B cell (primary cell): ENCODE results near the gene GIPC3. TPM values are rescaled to one million over a fixed set of nuclear protein-coding genes. Genes with fewer than 3 reads are reported as not detected.
A peak's percentile ranks its signal among the peaks of the same experiment; 100 is the strongest.

ENCODE experiments used
- ATAC-seq: fragments of 200-7000 bp; cut with Tn5 transposase; one replicate; pipeline ENCODE4 v1.10.0; 2021; ENCODE audit warnings: low read depth, mild to moderate bottlenecking, moderate number of reproducible peaks, moderate library complexity
- CTCF ChIA-PET: fragments of 350-600 bp; sonication (Branson Sonifier 250); formaldehyde crosslinking; loops from one replicate; lab custom pipeline; 2021; ENCODE audit warnings: antibody characterized with exemption, inconsistent platforms; lab: Charles Lee
- POLR2A ChIA-PET: fragments of 350-600 bp; sonication (Branson Sonifier 250); formaldehyde crosslinking; loops from one replicate; lab custom pipeline; 2021; ENCODE audit warnings: antibody characterized with exemption; lab: Charles Lee
- DNase-seq: peaks from one replicate; pipeline ENCODE4 v3.0.0; 2013
- H2AFZ ChIP-seq: 2 replicates; pipeline ENCODE4 v1.6.1; 2012; ENCODE audit warnings: mild to moderate bottlenecking, low read depth, low read length; ENCODE audit not compliant: insufficient read depth, poor library complexity, severe bottlenecking
- H3K27ac ChIP-seq, 2 donors: 1 replicate in 1 of 2; 2 replicates in 1 of 2; pipeline ENCODE4 v1.5.1; 2012 to 2013; ENCODE audit warnings: low read length in 2 of 2, mild to moderate bottlenecking in 2 of 2, moderate library complexity in 1 of 2
- H3K27me3 ChIP-seq, 4 experiments: fragments of 200-600 bp in 1 of 4; sonication (generic) in 1 of 4; replicated peaks in 1 of 4; 1 replicate in 2 of 4; 2 replicates in 2 of 4; pipeline versions ENCODE4 v1.6.1 to v1.7.0; 2013 to 2016; ENCODE audit warnings: low read length in 3 of 4, mild to moderate bottlenecking in 2 of 4, mixed read lengths in 1 of 4, moderate library complexity in 1 of 4; ENCODE audit not compliant: insufficient read depth in 4 of 4, control insufficient read depth in 3 of 4; ENCODE audit errors: control extremely low read depth in 1 of 4
- H3K36me3 ChIP-seq, 2 experiments: replicated peaks in 1 of 2; 1 replicate in 1 of 2; 2 replicates in 1 of 2; pipeline versions ENCODE4 v1.6.1 to v1.7.1; 2013; ENCODE audit warnings: low read length in 1 of 2; ENCODE audit not compliant: insufficient read depth in 2 of 2, control insufficient read depth in 1 of 2; ENCODE audit errors: control extremely low read depth in 1 of 2, extremely low read depth in 1 of 2
- H3K4me1 ChIP-seq, 2 donors: fragments of 200-600 bp in 1 of 2; sonication (generic) in 1 of 2; 1 replicate in 1 of 2; 2 replicates in 1 of 2; pipeline versions ENCODE4 v1.5.1 to v1.6.1; 2013 to 2017; ENCODE audit warnings: low read length in 2 of 2; ENCODE audit not compliant: control insufficient read depth in 2 of 2, insufficient read depth in 2 of 2
- H3K4me2 ChIP-seq: replicated peaks from 2 replicates; pipeline ENCODE3; 2012; ENCODE audit warnings: mild to moderate bottlenecking, low read depth, low read length; ENCODE audit not compliant: poor library complexity, severe bottlenecking
- H3K4me3 ChIP-seq, 5 experiments: fragments of 200-600 bp in 1 of 5; sonication (generic) in 1 of 5; 1 replicate in 3 of 5; 2 replicates in 2 of 5; pipeline versions ENCODE4 v1.5.1 to v1.7.0; 2011 to 2016; ENCODE audit warnings: low read length in 4 of 5, mild to moderate bottlenecking in 4 of 5, low read depth in 2 of 5, control low read depth in 1 of 5, moderate library complexity in 1 of 5; ENCODE audit not compliant: insufficient read depth in 1 of 5; ENCODE audit errors: control extremely low read depth in 1 of 5, extremely low read depth in 1 of 5
- H3K79me2 ChIP-seq: fragments of 200-600 bp; sonication (generic); one replicate; pipeline ENCODE4 v1.6.0; 2016; ENCODE audit warnings: low read length; ENCODE audit not compliant: control insufficient read depth, insufficient read depth
- H3K9ac ChIP-seq: fragments of 200-600 bp; sonication (generic); 2 replicates; pipeline ENCODE4 v1.6.1; 2017; ENCODE audit warnings: mild to moderate bottlenecking, low read length, moderate library complexity
- H3K9me3 ChIP-seq, 3 donors: one replicate each; pipeline versions ENCODE4 v1.6.1 to v1.7.1; 2013; ENCODE audit warnings: low read length in 2 of 3; ENCODE audit not compliant: control insufficient read depth in 2 of 3, insufficient read depth in 1 of 3; ENCODE audit errors: control extremely low read depth in 1 of 3
- H4K20me1 ChIP-seq: 2 replicates; pipeline ENCODE4 v1.6.0; 2012; ENCODE audit warnings: mild to moderate bottlenecking, low read length; ENCODE audit not compliant: insufficient read depth, control insufficient read depth, poor library complexity, severe bottlenecking
- H3K27ac Mint-ChIP-seq: one replicate; pipeline ENCODE4 v1.8.0; 2021; ENCODE audit warnings: mixed read lengths
- H3K27me3 Mint-ChIP-seq: one replicate; pipeline ENCODE4 v1.8.0; 2021; ENCODE audit warnings: mixed read lengths
- H3K4me1 Mint-ChIP-seq: one replicate; pipeline ENCODE4 v1.8.0; 2021; ENCODE audit warnings: mixed read lengths
- H3K4me3 Mint-ChIP-seq: one replicate; pipeline ENCODE4 v1.8.0; 2021; ENCODE audit warnings: mixed read lengths
- H3K9me3 Mint-ChIP-seq: one replicate; pipeline ENCODE4 v1.8.0; 2022; ENCODE audit warnings: mixed read lengths; ENCODE audit not compliant: insufficient read depth
- EZH2 ChIP-seq: IDR thresholded peaks from 2 replicates; pipeline ENCODE4 v1.6.1; 2012; ENCODE audit warnings: borderline replicate concordance, low read depth, mild to moderate bottlenecking, moderate library complexity, low read length; ENCODE audit not compliant: insufficient read depth, poor library complexity, severe bottlenecking
- whole genome bisulfite sequencing: methylation state at CpG from one replicate; pipeline ENCODE4 v1.1.5; 2013; ENCODE audit warnings: missing lambda C conversion rate; ENCODE audit not compliant: insufficient coverage; 5-methylcytosine and 5-hydroxymethylcytosine counted together
- intact Hi-C: fragments of 100-400 bp; cut with micrococcal nuclease; formaldehyde crosslinking; loops from one replicate; pipeline ENCODE4 v1.10.0; 2022
- polyA plus RNA-seq: library from polyadenylated mRNA; depleted of rRNA; stranded (reverse); fragments of >200 nt; gene quantifications from 2 replicates; pipeline ENCODE4 v1.2.3, GENCODE V29; 2012
- total RNA-seq, 2 donors: library from RNA; stranded (reverse); fragments of 120-200 nt in 1 of 2; gene quantifications; 1 replicate in 1 of 2; 2 replicates in 1 of 2; pipeline versions ENCODE4 v1.2.3 to v1.2.4, GENCODE V29; 2013 to 2022
- TF ChIP-seq, protein P1 (sequence below): fragments of 200-600 bp; IDR thresholded peaks from one replicate; pipeline ENCODE4 v1.8.0; 2022; ENCODE audit warnings: antibody characterized with exemption, mild to moderate bottlenecking

GIPC3 gene
- total and polyA plus RNA-seq, 2 donors (not counting 1 experiment from before 2014, with no cell fraction given): 0.47 to 0.48 TPM

DNA sequence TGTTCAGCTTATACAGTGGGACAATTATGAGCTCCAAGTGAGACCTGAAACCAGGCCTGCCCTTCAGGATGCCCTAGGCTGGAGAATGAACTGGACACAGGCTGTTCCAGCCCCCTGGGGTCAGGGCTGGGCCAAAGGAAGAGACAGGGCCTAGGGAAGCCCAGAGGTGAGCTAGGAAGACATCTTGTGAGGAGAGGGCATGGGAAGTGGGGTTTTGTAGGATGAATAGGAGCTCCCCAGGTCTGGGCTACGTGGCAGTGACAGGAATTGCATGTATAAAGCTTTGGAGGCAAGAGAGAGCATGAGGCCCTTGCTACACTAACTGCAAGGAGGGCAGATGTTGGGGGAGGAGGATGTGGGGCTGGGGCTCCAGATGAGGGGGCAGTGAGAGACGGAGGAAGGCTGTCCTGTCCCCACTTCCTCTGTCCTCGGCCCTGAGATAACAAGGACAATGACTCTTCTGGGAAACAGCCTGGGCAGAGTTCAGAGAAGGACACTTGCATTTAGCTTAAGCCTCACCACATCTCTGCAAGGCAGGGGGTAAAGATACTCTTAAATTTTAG lies 22.9 kb downstream of the GIPC3 start:
- 10% methylated on average over 3 of the region's 3 CpGs for WGBS
- intact Hi-C loops: loop anchor here (5.0 kb wide), 1 partner anchor 51 kb away; the partner anchor contains the start of gene MFSD12
- Mint-ChIP-seq H3K4me1 (peaks cover 21% of the 10 kb centered on the region), H3K27me3 (no peaks in the 10 kb centered on the region), H3K9me3 (no peaks in the 10 kb centered on the region), H3K4me3 (peak overlapping the region; percentile 60), H3K27ac (peak overlapping the region; percentile 22)
- Histone ChIP-seq H3K27me3 (peaks cover 0 to 4% (median 0%) of the 10 kb centered on the region in 4 experiments), H2AFZ (no peak overlapping the region), H3K36me3 (peaks cover 0 to 15% of the 10 kb centered on the region in 2 experiments), H3K79me2 (peaks cover 7% of the 10 kb centered on the region), H3K9me3 (peaks cover 0 to 23% (median 0%) of the 10 kb centered on the region in 3 donors), H4K20me1 (no peaks in the 10 kb centered on the region), H3K9ac (no peak overlapping the region), H3K4me1 (peaks cover 36 to 49% of the 10 kb centered on the region in 2 donors), H3K4me3 (no peak overlapping the region), H3K27ac (no peak overlapping the region), H3K4me2 (peak overlapping the region; percentile 97)
- ATAC-seq (no peak), DNase-seq (no peak)
- CTCF ChIA-PET: interaction anchor here (0.7 to 1.9 kb wide), 5 partner anchors 11 to 155 kb away, joined by 3 to 9 read pairs (median 5); partner anchors contain the start of genes MFSD12 and MRPL54
- TF ChIP-seq, protein P1, sequence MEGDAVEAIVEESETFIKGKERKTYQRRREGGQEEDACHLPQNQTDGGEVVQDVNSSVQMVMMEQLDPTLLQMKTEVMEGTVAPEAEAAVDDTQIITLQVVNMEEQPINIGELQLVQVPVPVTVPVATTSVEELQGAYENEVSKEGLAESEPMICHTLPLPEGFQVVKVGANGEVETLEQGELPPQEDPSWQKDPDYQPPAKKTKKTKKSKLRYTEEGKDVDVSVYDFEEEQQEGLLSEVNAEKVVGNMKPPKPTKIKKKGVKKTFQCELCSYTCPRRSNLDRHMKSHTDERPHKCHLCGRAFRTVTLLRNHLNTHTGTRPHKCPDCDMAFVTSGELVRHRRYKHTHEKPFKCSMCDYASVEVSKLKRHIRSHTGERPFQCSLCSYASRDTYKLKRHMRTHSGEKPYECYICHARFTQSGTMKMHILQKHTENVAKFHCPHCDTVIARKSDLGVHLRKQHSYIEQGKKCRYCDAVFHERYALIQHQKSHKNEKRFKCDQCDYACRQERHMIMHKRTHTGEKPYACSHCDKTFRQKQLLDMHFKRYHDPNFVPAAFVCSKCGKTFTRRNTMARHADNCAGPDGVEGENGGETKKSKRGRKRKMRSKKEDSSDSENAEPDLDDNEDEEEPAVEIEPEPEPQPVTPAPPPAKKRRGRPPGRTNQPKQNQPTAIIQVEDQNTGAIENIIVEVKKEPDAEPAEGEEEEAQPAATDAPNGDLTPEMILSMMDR: no peak
- TF ChIP-seq EZH2: no peak
- POLR2A ChIA-PET: no interaction called here

DNA sequence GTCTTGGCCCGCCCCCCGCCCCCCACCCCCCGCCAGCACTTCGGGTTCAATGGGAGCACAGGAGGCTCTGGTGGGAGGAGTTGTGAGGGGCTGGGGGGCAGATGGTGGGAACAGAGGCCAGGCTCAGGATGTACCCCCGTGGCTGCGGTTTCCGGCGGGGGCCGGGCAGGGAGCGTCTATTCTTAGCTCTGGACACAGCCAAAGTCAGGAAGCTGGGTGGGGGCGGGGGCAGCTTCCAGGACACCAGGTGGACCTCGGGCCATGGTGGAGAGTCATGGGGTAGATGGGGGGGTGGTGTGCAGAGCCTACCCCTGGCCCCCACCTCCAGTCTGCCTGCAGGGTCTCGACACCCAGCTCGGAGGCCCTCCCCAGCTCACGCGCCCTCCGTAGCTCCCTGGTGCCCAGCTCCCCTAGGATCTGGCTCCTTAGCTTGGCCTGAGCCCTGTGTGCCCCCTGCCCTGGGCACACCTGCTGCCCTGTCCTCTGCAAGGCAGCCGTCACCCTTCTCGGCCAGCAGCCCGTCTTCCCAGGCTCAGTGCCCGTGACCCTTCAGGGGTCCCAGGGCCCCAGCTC lies 23.6 kb downstream of the GIPC3 start:
- peaks cover 36 to 49% of the 10 kb centered on the region in 2 donors for H3K4me1 ChIP-seq
- no peaks in the 10 kb centered on the region for H3K9me3 Mint-ChIP-seq

More for the DNA sequence above, 23.6 kb downstream of the GIPC3 start:
- Mint-ChIP-seq H3K27ac (no peak overlapping the region), H3K4me1 (peaks cover 21% of the 10 kb centered on the region), H3K4me3 (no peak overlapping the region), H3K27me3 (no peaks in the 10 kb centered on the region)
- intact Hi-C loops: loop anchor here (5.0 kb wide), 1 partner anchor 52 kb away; the partner anchor contains the start of gene MFSD12
- ATAC-seq: no peak
- Histone ChIP-seq H3K79me2 (peaks cover 7% of the 10 kb centered on the region), H3K4me3 (no peak overlapping the region), H3K9me3 (peaks cover 0 to 23% (median 0%) of the 10 kb centered on the region in 3 donors), H3K27ac (no peak overlapping the region), H4K20me1 (no peaks in the 10 kb centered on the region), H3K36me3 (peaks cover 0 to 15% of the 10 kb centered on the region in 2 experiments), H3K9ac (no peak overlapping the region), H2AFZ (no peak overlapping the region), H3K27me3 (peaks cover 0 to 4% (median 0%) of the 10 kb centered on the region in 4 experiments), H3K4me2 (peak overlapping the region; percentile 25)
- POLR2A ChIA-PET: no interaction called here
- TF ChIP-seq EZH2: no peak
- TF ChIP-seq, protein P1: no peak
- 9% methylated on average over 15 of the region's 21 CpGs for WGBS
- CTCF ChIA-PET: interaction anchor here (0.6 to 1.9 kb wide), 6 partner anchors 10 to 154 kb away, joined by 3 to 9 read pairs (median 5); partner anchors contain the start of genes MFSD12 and MRPL54
- no peak for DNase-seq
